Measurements from ENCODE around the gene EPHA3. TPM values are rescaled to one million over a fixed set of nuclear protein-coding genes. Genes with fewer than 3 reads are reported as not detected.
A peak's percentile ranks its signal among the peaks of the same experiment; 100 is the strongest.

Gene EPHA3
- total and polyA plus RNA-seq, 2 experiments from 2014 or later: 3.0 to 15.1 TPM

- H3K27me3 ChIP-seq: no peaks in the 10 kb centered on the region
- H3K9me3 ChIP-seq (ENCODE audit: low read depth): no peaks in the 10 kb centered on the region
- no peak overlapping the region for H3K4me3 ChIP-seq
- H3K27ac ChIP-seq: no peak overlapping the region
- H4K20me1 ChIP-seq (ENCODE audit: insufficient read depth, poor library complexity, severe bottlenecking): no peaks in the 10 kb centered on the region
- H3K4me2 ChIP-seq: no peak overlapping the region
- TF ChIP-seq, protein P1, sequence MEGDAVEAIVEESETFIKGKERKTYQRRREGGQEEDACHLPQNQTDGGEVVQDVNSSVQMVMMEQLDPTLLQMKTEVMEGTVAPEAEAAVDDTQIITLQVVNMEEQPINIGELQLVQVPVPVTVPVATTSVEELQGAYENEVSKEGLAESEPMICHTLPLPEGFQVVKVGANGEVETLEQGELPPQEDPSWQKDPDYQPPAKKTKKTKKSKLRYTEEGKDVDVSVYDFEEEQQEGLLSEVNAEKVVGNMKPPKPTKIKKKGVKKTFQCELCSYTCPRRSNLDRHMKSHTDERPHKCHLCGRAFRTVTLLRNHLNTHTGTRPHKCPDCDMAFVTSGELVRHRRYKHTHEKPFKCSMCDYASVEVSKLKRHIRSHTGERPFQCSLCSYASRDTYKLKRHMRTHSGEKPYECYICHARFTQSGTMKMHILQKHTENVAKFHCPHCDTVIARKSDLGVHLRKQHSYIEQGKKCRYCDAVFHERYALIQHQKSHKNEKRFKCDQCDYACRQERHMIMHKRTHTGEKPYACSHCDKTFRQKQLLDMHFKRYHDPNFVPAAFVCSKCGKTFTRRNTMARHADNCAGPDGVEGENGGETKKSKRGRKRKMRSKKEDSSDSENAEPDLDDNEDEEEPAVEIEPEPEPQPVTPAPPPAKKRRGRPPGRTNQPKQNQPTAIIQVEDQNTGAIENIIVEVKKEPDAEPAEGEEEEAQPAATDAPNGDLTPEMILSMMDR (IDR thresholded peaks at IDR 0.05; ENCODE audit: poor library complexity): no peak
- TF ChIP-seq EZH2phosphoT487 (IDR thresholded peaks at IDR 0.05; ENCODE audit: low read depth, severe bottlenecking, unreplicated experiment): no peak
- TF ChIP-seq EZH2 (IDR thresholded peaks at IDR 0.05; ENCODE audit: borderline replicate concordance): no peak
- H3K79me2 ChIP-seq: no peaks in the 10 kb centered on the region
- no peaks in the 10 kb centered on the region for H3K36me3 ChIP-seq (replicated peaks; ENCODE audit: insufficient read depth, low read depth)
- H2AFZ ChIP-seq: no peak overlapping the region
- no peaks in the 10 kb centered on the region for H3K4me1 ChIP-seq (ENCODE audit: insufficient read depth)
- peak; percentile 21 for DNase-seq (ENCODE audit: low spot score)
- H3K9me2 ChIP-seq (replicated peaks; ENCODE audit: insufficient read depth): no peaks in the 10 kb centered on the region
These were observed 38.6 kb downstream of the EPHA3 start for GRCh38 chr3:89145995-89146394.

- H3K4me2 ChIP-seq: no peak overlapping the region
- H3K79me2 ChIP-seq: no peaks in the 10 kb centered on the region
- no peaks in the 10 kb centered on the region for H3K27me3 ChIP-seq
- H3K9me3 ChIP-seq (ENCODE audit: low read depth): no peaks in the 10 kb centered on the region
- H4K20me1 ChIP-seq (ENCODE audit: insufficient read depth, poor library complexity, severe bottlenecking): no peaks in the 10 kb centered on the region
- no peak overlapping the region for H3K27ac ChIP-seq
- no peak overlapping the region for H2AFZ ChIP-seq
- H3K4me1 ChIP-seq (ENCODE audit: insufficient read depth): no peaks in the 10 kb centered on the region
- no peaks in the 10 kb centered on the region for H3K36me3 ChIP-seq (replicated peaks; ENCODE audit: insufficient read depth, low read depth)
- DNase-seq (ENCODE audit: low spot score): no peak
- H3K4me3 ChIP-seq: no peak overlapping the region
- TF ChIP-seq EZH2 (IDR thresholded peaks at IDR 0.05; ENCODE audit: borderline replicate concordance) (no peak), EZH2phosphoT487 (IDR thresholded peaks at IDR 0.05; ENCODE audit: low read depth, severe bottlenecking, unreplicated experiment) (no peak)
- TF ChIP-seq, protein P1 (IDR thresholded peaks at IDR 0.05; ENCODE audit: poor library complexity): no peak
- H3K9me2 ChIP-seq (replicated peaks; ENCODE audit: insufficient read depth): no peaks in the 10 kb centered on the region
These were observed 47.0 kb downstream of the EPHA3 start for GRCh38 chr3:89154416-89154815.

DNA sequence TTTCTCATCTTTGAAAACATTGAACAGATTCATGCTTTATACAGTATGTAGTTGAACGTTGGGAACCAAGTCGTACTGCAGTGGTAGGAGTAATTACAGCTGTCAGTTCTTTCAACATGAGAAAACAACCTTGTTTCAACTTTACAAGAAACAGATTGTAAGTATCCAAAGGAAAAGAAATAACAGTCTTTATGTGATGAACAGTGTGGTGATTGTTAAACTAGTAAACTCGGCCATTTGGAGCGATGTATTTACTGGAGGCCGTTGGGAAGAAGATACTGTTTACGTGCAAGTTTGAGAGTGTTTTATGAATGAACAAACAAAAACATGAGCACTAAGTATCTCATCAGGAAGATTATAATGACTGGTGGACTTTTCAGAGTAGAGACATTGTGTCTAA, 48.4 kb downstream of the EPHA3 start:
- WGBS (ENCODE audit: low lambda C conversion rate, missing lambda C conversion rate): 45% methylated on average over 6 of the region's 6 CpGs
- TF ChIP-seq EZH2phosphoT487 (IDR thresholded peaks at IDR 0.05; ENCODE audit: low read depth, severe bottlenecking, unreplicated experiment) (no peak), EZH2 (IDR thresholded peaks at IDR 0.05; ENCODE audit: borderline replicate concordance) (no peak)
- TF ChIP-seq, protein P1 (IDR thresholded peaks at IDR 0.05; ENCODE audit: poor library complexity): no peak
- no peak overlapping the region for H3K27ac ChIP-seq
- H3K36me3 ChIP-seq (replicated peaks; ENCODE audit: insufficient read depth, low read depth): no peaks in the 10 kb centered on the region
- no peaks in the 10 kb centered on the region for H3K9me2 ChIP-seq (replicated peaks; ENCODE audit: insufficient read depth)
- H3K27me3 ChIP-seq: no peaks in the 10 kb centered on the region
- H4K20me1 ChIP-seq (ENCODE audit: insufficient read depth, poor library complexity, severe bottlenecking): no peaks in the 10 kb centered on the region
- H3K9me3 ChIP-seq (ENCODE audit: low read depth): no peaks in the 10 kb centered on the region
- H2AFZ ChIP-seq: peak overlapping the region; percentile 15
- no peaks in the 10 kb centered on the region for H3K79me2 ChIP-seq
- H3K4me1 ChIP-seq (ENCODE audit: insufficient read depth): no peaks in the 10 kb centered on the region
- peak; percentile 6 for DNase-seq (ENCODE audit: low spot score)
- H3K4me2 ChIP-seq: peak overlapping the region; percentile 30
- no peak overlapping the region for H3K4me3 ChIP-seq

DNA sequence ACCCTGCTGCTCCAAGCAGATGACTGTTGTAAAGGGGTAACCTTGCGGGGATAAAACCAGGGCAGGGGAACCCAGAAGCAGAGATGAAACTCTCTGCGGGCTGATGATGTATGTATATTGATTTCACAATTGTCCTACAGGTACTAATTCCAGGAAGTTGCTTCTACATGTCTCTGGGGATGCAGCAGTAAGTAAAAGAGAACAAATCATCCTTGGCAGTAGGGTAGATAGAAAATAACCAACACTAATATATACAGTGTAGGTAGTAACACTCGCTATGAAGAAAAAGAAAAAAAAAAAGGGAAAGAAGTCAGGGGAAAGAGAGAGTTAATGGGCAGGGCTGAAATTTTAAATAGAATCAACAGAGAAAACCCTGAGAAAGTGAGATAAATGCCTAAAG, 50.2 kb downstream of the EPHA3 start:
- Histone ChIP-seq H3K79me2 (no peaks in the 10 kb centered on the region), H3K4me1 (ENCODE audit: insufficient read depth) (no peaks in the 10 kb centered on the region), H3K27ac (no peak overlapping the region), H4K20me1 (ENCODE audit: insufficient read depth, poor library complexity, severe bottlenecking) (no peaks in the 10 kb centered on the region), H3K4me3 (no peak overlapping the region), H3K27me3 (no peaks in the 10 kb centered on the region), H3K9me2 (replicated peaks; ENCODE audit: insufficient read depth) (no peaks in the 10 kb centered on the region), H3K4me2 (no peak overlapping the region), H2AFZ (no peak overlapping the region), H3K9me3 (ENCODE audit: low read depth) (no peaks in the 10 kb centered on the region), H3K36me3 (replicated peaks; ENCODE audit: insufficient read depth, low read depth) (no peaks in the 10 kb centered on the region)
- TF ChIP-seq, protein P1 (IDR thresholded peaks at IDR 0.05; ENCODE audit: poor library complexity): no peak
- TF ChIP-seq EZH2 (IDR thresholded peaks at IDR 0.05; ENCODE audit: borderline replicate concordance) (no peak), EZH2phosphoT487 (IDR thresholded peaks at IDR 0.05; ENCODE audit: low read depth, severe bottlenecking, unreplicated experiment) (no peak)
- WGBS (ENCODE audit: low lambda C conversion rate, missing lambda C conversion rate): 84% methylated on average over 3 of the region's 3 CpGs
- DNase-seq (ENCODE audit: low spot score): no peak
